HG03066 (cell line): ENCODE measurements around the gene AK9.
"Not testable (repeated sequence)": the region's sequence is repeated elsewhere in the genome, so short reads cannot be mapped to it uniquely, and the experiment has no call there.

ENCODE experiments used
- ATAC-seq: cut with Tn5 transposase; IDR thresholded peaks from one replicate; pipeline ENCODE4 v1.9.1; 2021; ENCODE audit warnings: low read depth; ENCODE audit not compliant: unreplicated experiment

AK9 gene

DNA sequence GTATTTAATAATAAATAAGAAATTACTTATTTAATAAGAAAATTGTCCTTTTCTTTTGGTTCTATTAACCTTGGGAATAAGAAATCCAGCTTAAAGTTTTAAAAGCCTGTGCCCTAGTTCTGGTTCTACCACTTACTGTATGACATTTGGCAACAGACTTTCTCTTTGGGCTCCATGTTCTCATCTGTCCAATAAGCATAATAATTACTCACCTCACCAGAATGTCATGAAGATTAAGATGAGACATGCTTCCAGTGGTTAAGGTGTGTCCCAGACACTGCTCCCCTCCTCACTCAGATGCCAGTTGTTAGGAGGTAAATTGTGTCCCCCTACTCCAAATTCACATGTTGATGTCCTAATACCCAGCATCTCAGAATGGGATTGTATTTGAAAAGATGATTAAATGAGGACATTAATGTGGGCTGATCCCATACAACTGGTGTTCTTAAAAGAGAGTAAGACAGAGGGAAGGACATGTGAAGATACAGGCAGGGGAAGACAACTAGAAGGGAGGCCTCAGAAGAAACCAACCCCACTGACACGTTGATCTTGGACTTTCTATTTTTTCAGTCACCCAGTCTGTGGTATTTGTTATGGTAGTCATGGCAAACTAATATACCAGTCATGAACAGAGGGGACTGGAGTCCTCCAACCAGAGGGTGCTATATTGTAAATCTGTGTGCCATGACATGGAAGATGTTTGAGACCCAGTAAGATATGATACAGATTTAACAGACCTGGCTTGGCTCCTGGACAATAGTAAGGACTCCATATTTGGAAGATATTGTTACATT, 229.1 kb downstream of the AK9 start:
- no peak for ATAC-seq

DNA sequence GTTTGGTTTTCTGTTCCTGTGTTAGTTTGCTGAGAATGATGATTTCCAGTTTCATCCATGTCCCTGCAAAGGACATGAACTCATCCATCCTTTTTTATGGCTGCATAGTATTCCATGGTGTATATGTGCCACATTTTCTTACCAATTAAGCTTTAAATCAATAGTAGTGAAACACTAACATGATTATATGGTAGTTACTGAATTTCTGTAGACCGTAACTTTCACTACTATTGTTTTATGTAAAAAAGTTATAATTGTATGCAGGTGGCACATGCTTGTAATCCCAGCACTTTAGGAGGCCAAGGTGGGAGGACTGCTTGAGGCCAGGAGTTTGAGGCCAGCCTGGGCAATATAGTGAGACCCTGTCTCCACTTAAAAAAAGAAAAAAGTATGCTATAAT, 229.8 kb downstream of the AK9 start:
- ATAC-seq: not testable (repeated sequence)

DNA sequence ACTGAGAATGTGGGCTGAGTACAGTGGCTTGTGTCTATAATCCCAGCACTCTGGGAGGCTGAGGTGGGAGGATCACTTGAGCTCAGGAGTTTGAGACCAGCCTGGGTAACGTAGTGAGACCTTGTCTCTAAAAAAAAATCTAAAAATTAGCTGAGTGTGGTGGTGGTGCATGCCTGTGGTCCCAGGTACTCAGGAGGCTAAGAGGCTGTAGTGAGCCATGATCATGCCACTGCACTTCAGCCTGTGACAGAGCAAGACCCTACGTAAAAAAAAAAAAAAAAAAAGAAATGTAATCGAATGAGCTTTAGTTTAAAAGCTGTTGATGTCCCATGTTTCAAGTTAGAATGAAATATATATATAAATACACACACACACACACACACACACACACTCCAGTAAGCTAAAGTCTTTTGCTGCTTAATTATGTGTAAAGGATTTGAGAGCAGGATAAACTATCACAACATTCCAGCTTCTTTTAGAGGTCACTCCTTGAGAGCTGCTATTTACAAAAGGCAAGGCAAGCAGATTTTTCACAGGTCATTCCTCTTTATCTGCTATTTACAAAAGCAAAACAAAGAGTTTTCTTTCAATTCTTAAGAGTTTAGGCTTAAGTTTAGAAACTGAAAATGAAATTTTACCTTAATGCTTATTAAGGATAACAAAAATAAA, 230.7 kb downstream of the AK9 start:
- no peak for ATAC-seq

DNA sequence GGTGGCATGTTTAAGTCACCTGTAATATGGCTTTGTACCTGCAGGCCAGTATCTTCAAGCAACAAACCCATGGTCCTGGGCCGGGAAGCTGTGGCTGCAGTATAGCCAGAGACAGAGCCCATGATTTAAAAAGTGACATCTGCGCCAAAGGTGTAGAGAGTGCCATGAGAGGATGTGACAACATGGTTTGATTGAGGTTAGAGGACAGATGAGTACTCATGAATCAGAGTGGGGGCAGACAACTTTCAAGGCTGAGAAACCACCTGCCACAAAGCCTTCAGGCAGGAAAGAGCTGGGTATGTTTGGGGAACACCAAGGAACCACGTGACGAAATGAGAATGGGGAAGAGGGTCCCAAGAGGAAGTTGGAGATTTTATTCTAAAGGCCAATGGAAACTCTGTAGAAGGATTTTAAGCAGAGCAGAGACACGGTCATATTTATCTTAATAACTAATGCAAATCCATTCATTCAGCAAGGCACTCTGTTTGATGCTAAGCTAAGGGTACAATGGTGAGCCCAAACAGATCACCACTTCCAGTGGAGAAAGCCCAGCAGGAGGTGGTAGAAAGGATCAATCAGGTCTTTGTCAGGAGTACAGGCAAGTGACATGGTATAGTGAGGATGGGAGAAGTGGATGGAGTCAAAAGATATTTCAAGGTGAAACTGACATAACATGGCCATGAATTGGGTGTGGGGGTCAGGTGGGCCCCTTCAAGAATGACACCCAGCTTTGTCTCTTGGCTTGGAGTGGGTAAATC, 232.0 kb downstream of the AK9 start:
- peak; percentile 23 for ATAC-seq

DNA sequence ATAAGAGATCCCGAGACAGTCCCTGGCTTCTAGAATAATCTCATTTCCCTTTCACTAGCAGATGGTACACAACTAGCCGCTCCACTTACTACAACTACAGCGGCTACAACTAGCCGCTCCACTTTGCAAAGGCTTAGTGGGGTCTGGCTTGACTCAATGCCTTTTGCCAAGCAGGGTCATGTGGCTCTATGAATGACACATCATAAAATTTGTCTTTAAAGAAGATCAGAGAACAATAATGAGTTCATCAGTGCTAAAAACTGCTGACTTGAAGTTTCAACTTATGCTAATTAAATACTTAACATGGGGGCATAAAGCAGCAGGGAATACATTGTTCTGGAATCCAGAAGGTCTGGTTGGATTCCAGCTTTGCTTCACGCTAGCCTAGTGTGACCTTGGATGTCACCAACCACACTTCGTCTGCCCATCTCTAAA, 233.4 kb downstream of the AK9 start:
- ATAC-seq: no peak

DNA sequence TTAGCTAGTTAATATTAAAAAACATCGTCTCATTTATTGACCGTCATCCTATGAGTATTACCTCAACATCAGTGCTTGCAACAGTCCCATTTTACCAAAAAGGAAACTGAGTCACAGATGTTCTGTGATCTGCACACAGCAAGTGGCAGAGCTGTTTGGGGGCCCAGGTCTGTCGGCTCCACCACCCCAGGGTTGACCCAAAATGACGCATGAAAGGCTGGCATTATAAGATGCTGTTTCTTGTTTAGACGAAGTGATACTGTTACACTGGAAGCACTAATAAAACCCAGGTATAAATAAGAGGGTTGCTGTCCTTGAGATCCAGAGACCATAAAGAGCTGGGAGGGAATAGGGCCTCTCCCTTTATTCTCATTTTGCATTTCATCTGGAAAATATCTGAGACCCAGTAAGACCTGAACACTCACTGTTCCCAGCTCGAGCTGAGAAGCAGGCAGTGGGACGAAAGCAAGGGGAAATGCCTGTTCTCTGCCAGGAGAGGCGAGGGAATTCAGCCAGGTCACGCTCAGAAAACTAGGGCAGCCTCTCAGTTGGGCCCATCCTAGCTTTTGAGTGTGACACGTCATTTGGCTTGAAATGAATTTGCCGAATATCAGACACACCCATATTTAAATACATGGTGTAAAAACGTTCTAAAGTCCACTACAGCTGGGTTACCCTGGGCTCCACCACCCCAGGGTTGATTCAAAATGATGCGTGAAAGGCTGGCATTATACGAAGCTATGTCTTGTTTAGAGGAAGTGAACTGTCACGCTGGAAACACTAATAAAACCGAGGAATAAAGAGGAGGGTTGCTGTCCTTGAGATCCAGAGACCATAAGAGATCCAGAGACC, 234.1 kb downstream of the AK9 start:
- ATAC-seq: no peak

DNA sequence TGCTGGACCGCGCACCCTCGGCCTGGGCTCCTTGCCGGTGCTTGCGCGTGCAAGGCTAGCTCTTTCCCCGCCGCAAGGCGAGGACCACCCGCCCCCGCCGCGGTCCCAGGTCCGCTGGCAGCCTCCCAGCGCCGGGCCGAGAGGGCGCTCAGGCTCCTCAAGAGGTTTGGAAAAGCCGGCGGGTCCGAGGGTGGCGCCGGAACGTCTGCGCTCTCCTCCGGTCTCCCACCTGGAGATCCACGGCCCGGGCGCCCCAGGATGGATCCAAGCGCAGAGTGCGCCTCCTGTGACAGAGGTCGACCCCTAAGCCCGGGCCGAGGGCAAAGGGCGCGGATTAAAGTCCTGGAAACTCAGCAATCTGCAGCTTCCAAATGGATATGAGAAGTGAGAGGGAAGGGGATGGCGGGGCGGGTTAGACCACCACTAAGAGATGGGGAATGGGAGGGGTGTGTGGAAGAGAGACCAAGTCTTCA, 234.9 kb downstream of the AK9 start:
- ATAC-seq: peak; percentile 1

DNA sequence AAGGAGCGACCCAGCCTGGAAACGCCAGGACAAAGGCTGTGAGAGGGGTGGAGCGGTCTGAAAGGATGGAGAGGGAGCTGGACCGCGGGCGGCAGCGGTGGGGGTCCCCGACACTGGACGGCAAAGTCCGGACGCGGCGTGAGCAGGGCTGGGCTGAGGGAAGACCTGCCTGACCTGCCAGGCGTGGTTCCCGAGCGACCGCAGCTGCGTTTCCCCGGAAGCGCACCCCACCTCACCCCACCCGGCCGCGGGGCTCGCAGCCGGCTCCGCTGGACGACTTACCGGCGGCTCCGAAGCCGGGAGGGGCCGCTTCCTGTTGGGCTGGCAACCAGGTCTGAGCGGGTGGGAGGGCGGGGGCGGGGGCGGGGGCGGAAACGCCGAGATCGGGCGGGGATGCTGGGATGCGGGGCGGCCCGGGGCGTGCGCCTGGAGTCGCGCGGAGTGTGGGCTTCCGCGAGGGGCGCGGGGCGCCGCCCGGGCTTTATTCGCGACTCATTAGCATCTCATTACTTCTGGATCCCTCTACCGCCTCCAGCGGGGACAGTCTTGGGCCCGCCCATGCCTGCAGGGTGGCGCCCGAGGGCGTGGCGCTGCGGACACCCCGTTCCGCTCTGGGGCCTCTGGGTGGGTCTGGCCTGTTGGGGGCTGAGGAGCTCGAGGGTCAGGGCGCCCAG, 235.4 kb downstream of the AK9 start, which contains the start of gene MICAL1:
TSS of gene MICAL1 (minus strand) at position 336 of the 674 bp plus-strand sequence. CDS start 1,576 bp downstream, outside the sequence.
- peak; percentile 46 for ATAC-seq

DNA sequence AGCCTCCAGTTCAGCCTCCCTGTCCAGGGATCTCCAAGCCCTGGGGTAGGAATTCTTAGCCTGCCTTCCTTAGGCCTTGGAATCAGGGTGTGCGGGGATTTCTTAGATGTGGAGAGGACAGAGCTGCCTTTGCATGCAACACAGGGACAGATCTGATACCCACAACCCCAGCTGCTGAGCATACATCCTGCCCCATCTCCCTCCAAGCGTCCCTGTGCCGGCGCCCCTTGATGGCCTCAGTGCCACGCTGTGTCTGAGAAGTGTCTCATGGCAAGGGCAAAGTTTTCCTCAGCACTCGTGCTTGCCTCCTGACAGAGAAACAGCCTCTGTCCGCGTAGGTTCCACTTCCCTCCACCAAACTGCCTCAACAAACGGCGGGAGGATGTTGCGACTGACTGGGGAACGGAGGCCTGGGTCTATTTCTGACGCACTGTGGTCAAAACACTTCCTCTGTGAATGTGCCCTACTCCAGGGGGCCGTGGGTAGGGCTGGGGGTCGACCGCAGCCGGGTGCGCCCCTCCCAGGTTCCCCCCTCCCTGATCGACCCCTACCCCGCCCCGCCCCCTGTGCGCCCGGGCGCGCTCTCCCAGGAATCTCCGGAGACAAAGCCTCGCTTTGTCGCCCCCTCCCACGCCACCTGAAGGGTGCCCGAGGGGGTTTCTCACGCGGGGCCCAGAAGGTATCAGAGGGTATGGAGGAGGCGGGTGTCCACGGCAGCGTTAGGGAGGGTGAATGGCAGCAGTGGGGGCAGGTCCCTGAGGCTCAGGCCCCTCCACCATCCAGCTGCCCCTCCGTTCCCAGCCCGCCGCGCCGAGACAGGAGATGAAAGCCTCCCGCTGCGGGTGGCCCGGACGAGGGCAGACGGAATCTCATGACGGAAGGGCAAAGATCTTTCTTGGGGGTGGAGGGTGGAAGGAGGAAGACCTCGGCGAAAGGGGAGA, 236.2 kb downstream of the AK9 start:
- peak; percentile 38 for ATAC-seq

DNA sequence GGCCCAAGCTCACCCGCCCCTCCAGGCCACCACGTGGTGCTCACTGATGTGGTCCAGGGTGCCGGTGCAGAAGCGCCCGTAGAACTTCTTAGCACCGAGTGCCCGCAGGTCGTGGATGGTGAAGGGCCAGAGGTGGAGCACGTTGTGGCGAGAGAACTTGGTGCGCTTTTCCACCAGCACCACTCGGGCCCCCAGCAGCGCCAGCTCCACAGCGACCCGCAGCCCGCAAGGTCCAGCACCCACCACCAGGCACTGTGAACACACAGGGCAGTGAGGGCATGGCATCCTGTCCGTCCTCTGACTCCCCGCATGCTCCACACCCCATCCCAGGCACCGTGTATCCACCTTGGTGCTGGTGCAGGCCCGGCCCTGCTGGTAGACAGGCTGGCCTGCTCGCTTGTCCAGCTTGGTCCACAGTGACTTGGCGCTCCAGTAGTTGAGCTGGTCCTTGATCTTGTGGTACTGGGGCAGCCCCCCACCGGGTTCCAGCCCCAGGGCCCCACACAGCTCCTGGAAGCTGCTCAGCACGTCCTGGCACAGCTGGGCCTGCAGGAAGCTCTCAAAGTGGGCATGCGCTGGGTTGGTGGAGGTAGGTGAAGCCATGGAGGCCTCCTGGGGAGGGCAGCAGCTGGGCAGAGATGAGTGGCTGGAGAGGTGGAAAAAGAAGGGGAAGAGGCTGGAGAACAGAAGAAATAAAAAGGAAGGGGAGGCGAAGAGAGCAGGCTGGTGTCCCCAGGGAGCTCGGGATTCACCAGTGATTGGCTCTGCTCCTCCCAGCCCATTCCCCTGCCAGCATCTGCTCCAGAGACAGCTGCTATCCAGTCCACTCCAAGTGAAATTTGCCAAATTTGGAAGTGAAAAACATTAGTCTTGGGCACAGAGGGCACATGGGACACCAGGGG, 237.2 kb downstream of the AK9 start:
- ATAC-seq: no peak

DNA sequence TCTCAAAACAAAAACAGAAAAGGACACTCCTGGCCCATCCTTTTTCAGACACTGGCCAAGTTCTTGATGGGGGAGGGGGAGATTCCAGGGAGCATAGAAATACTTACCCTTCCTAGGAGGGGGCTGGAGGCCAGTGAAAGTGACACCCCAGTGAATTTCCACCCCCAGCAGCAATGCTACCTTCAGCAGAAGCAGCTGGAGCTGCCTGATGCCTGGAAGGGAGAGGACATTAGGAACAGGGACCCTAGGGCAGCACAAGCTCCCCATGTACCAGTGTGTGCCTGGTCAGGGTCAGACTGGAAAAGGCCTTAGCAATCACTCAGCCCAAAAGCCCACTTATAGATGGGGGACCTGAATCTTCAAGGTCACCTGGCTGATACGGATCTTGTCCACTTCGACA, 237.8 kb downstream of the AK9 start:
- no peak for ATAC-seq

DNA sequence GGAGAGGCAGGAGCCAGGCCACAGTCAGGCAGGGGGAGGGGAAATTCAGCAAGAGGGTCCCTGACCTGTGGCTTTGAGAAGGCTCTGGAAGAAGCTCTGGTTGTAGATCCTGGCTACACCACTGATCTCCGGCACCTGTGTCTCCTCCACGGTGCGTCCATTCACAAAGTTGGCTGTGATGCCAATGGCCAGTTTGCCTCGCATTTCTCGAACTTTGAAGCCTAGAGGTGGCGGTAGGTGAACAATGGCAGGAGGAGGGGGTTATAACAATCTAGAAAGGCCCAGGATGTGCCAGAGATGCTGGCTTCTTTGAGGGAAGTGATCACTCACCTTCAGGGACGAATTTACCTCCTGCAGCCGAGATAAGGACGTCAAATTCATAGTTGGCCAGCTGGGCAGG, 238.8 kb downstream of the AK9 start:
- no peak for ATAC-seq

DNA sequence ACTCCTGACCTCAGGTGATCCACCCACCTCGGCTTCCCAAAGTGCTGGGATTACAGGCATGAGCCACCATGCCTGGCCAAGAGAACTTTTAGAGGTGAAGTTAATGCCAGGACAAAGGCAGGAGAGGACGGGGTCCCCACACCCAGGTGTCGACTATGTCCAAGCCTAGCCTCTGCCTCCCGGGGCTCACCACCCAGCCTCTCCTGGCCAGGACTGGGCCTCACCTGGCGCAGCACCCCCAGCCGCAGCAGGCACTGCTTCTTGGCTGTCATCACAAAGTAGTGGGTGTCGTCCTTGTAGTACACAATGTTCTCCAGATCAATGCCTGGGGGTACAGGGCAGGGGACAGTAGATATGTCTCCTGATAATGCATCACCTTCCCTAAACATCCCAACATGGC, 239.6 kb downstream of the AK9 start:
- ATAC-seq: no peak

DNA sequence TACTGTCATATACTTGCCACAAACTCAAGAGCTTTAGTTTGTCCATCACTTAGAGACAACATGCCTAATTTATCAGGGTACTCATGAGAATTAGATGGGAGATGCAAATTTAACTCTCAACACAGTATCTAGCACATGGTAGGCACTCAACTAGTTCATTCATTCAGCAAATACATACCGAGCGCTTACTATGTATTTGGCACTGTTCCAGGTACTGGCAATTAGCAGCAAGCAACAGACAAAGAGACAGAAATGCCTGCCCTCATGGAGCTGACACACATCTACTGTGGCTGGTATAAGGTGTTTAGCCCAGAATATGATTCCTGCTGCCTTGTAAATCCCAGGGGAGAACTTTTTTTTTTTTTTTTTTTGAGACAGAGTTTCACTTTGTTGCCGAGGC, 240.2 kb downstream of the AK9 start:
- ATAC-seq: no peak

DNA sequence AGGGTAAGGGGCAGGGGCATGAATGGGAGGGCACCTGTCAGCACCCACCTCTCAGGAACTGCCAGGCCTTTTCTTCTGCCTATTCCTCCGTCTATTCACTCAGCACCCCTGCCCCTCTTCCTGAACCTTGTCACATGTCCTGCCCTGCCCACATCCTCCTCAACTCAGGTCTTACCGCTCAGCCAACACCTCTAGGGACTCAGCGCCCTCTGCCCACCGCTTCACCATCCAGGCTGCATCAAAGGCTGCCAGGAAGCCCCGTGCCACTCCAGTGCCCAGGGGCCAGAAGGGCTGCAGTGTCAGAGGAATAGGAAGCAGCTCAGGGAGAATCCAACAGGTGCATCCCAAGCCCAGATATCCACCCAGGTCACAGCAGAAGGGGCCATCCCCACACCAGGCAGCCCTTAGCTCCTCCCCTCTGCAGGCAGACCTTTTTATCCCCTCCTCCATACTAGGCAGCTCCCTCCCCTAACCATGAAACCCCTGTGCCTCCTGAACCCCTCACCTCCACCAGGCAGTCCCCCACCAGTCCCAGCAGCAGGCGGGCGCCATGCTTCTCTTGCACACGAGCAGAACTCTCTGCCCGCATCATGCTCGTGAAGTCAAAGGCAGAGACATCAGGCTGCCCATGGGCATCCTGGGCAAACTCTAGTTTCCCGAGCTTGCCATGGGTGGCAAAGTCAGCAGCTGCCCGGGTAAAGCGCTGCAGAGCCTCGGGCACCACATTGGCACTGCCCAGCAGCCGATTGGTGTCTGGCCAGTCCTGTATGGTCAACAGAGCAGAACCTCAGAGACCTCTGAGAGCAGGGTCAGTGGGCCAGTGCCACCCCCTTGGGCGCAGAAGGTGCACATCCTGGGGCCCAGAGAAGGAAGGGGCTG, 241.0 kb downstream of the AK9 start:
- ATAC-seq: no peak

DNA sequence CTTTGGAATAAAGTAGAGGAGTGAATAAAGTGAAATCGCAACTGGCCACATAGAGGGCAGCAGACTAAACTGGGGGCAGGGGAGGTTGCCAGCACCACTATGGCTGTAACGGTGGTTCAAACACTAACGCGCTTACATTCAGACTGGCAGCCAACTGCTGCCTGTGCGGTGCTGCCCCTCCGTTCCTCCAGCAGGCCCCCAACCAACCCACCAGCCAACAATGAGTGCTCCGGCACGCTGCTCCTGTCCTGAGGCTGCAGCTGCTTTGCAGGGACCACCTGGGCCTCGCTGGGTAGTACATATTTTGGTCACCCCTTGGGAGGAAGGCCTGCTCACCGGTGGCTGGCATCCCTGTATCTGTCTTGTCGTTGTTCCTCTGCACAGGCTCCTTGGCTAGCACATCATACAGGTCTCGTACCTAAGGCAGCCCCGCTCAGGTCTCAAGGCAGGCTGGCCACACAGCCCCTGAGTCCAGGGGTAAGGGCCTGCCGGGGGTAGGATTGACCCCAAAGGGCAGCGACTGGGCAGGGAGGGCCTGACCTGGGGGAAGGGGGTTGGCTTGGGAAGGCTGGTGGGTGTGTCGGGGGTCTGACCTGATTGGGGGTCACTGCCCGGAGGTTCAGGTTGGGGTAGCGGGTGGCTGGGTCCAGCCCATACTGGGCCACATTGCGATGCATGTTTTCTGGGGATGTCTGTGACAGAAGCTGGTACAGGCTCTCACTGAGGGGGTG, 241.8 kb downstream of the AK9 start:
- ATAC-seq: no peak
